ENCODE results near the gene ULBP3. TPM values are rescaled to one million over a fixed set of nuclear protein-coding genes. Genes with fewer than 3 reads are reported as not detected.

The ULBP3 gene
- total RNA-seq, 3 donors from 2014 or later, result 0.32 to 1.9 (median 1.9) TPM

- intact Hi-C loops (cut with DNase I, micrococcal nuclease), result no loop called here
- TF ChIP-seq, protein P1, sequence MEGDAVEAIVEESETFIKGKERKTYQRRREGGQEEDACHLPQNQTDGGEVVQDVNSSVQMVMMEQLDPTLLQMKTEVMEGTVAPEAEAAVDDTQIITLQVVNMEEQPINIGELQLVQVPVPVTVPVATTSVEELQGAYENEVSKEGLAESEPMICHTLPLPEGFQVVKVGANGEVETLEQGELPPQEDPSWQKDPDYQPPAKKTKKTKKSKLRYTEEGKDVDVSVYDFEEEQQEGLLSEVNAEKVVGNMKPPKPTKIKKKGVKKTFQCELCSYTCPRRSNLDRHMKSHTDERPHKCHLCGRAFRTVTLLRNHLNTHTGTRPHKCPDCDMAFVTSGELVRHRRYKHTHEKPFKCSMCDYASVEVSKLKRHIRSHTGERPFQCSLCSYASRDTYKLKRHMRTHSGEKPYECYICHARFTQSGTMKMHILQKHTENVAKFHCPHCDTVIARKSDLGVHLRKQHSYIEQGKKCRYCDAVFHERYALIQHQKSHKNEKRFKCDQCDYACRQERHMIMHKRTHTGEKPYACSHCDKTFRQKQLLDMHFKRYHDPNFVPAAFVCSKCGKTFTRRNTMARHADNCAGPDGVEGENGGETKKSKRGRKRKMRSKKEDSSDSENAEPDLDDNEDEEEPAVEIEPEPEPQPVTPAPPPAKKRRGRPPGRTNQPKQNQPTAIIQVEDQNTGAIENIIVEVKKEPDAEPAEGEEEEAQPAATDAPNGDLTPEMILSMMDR (IDR thresholded peaks at IDR 0.05), result no peak
- ATAC-seq (no peak), DNase-seq (no peak)
- Histone ChIP-seq H3K4me1 (ENCODE audit: low read depth) (no peaks in the 10 kb centered on the region), H3K36me3 (ENCODE audit: low read depth) (no peaks in the 10 kb centered on the region), H3K4me3 (no peak overlapping the region), H3K9me3 (no peaks in the 10 kb centered on the region)
Measured at GRCh38 chr6:150112233-150112632, 43.3 kb upstream of the ULBP3 start.

DNA sequence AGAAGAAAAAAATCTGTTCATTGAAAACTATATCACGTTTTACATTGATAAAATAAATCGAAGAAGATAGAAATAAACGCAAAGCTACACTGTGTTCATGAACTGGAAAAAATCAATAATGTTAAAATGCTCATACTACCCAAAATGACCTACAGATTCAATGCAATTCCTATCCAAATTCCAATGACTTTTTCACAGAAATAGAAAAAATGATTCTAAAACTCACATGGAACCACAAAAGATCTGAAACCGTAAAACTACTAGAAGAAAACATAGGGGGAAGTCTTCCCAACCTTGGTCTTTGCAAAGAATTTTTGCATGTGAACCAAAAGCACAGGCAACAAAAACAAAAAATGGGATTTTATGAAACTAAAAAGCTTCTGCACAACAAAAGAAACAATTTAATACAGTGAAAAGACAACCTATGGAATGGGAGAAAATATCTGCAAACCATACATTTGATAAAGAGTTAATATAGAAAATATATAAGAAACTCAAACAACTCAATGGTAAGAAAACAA is 33.9 kb upstream of the ULBP3 start:
- DNase-seq, result no peak
- ATAC-seq, result no peak
- TF ChIP-seq, protein P1 (IDR thresholded peaks at IDR 0.05), result no peak
- no peak overlapping the region for H3K4me3 ChIP-seq
- H3K36me3 ChIP-seq (ENCODE audit: low read depth), result no peaks in the 10 kb centered on the region
- intact Hi-C loops (cut with DNase I, micrococcal nuclease), result no loop called here
- no peaks in the 10 kb centered on the region for H3K9me3 ChIP-seq
- H3K4me1 ChIP-seq (ENCODE audit: low read depth), result no peaks in the 10 kb centered on the region

GRCh38 chr6:150100745-150101144 is 31.8 kb upstream of the ULBP3 start:
- no peak overlapping the region for H3K4me3 ChIP-seq
- no peaks in the 10 kb centered on the region for H3K36me3 ChIP-seq (ENCODE audit: low read depth)
- no peak for DNase-seq
- H3K9me3 ChIP-seq, result no peaks in the 10 kb centered on the region
- intact Hi-C loops (cut with DNase I, micrococcal nuclease), result no loop called here
- no peak for ATAC-seq
- H3K4me1 ChIP-seq (ENCODE audit: low read depth), result no peaks in the 10 kb centered on the region
- TF ChIP-seq, protein P1 (IDR thresholded peaks at IDR 0.05), result no peak

- intact Hi-C loops (cut with DNase I, micrococcal nuclease), result no loop called here
- no peak for ATAC-seq
- Histone ChIP-seq H3K9me3 (no peaks in the 10 kb centered on the region), H3K36me3 (ENCODE audit: low read depth) (no peaks in the 10 kb centered on the region), H3K4me3 (no peak overlapping the region), H3K4me1 (ENCODE audit: low read depth) (no peaks in the 10 kb centered on the region)
- TF ChIP-seq, protein P1 (IDR thresholded peaks at IDR 0.05), result no peak
- DNase-seq, result no peak
Measured at GRCh38 chr6:150099953-150100352, 31.0 kb upstream of the ULBP3 start.

GRCh38 chr6:150099546-150099945 is 30.6 kb upstream of the ULBP3 start:
- no peaks in the 10 kb centered on the region for H3K36me3 ChIP-seq (ENCODE audit: low read depth)
- TF ChIP-seq, protein P1 (IDR thresholded peaks at IDR 0.05), result no peak
- H3K9me3 ChIP-seq, result no peaks in the 10 kb centered on the region
- DNase-seq (no peak), ATAC-seq (no peak)
- no peak overlapping the region for H3K4me3 ChIP-seq
- intact Hi-C loops (cut with DNase I, micrococcal nuclease), result no loop called here
- no peaks in the 10 kb centered on the region for H3K4me1 ChIP-seq (ENCODE audit: low read depth)

DNA sequence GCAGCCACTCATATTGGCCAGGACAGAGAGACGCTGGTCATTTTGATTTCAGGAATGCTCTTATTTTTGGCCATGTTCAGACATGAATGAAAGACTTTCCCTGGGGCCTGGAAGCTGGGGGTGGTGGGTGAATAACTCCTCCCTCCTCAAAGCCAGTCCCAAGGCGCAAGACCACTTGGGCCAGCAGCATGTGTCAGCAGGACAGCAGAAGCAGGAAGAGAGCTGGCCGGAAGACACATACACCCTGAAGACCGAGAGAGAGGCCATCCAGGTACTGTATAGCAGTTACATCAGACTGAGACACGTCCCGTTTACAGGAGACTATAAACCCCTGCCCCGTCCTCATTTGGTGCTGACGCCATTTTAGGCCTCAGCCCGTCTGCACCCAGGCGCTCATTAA is 29.2 kb upstream of the ULBP3 start:
- intact Hi-C loops (cut with DNase I, micrococcal nuclease), result no loop called here
- TF ChIP-seq, protein P1 (IDR thresholded peaks at IDR 0.05), result no peak
- H3K4me3 ChIP-seq, result no peak overlapping the region
- no peaks in the 10 kb centered on the region for H3K36me3 ChIP-seq (ENCODE audit: low read depth)
- no peaks in the 10 kb centered on the region for H3K4me1 ChIP-seq (ENCODE audit: low read depth)
- ATAC-seq, result no peak
- no peaks in the 10 kb centered on the region for H3K9me3 ChIP-seq
- no peak for DNase-seq

Measured in mucosa of descending colon (tissue), 3 donors.